T-helper 1 cell treated with Interleukin-12 subunit alpha and Interleukin-12 subunit beta and Interleukin-4 antibody, amounts not matched to agents 30 μg/mL and 1 μg/mL, for 36 hours (primary cell): Measurements from ENCODE around the gene TAF11L12.
"Not testable (repeated sequence)": the region's sequence is repeated elsewhere in the genome, so short reads cannot be mapped to it uniquely, and the experiment has no call there.

Experiments
- H3K27ac Mint-ChIP-seq: one replicate; pipeline ENCODE4 v1.8.0; 2021; ENCODE audit warnings: mild to moderate bottlenecking, mixed read lengths
- H3K27me3 Mint-ChIP-seq: one replicate; pipeline ENCODE4 v1.8.0; 2021; ENCODE audit warnings: low read depth, mixed read lengths
- H3K36me3 Mint-ChIP-seq: one replicate; pipeline ENCODE4 v1.8.0; 2021; ENCODE audit warnings: low read depth, mixed read lengths
- H3K4me1 Mint-ChIP-seq: one replicate; pipeline ENCODE4 v1.8.0; 2021; ENCODE audit warnings: low read depth, mixed read lengths
- H3K4me3 Mint-ChIP-seq: one replicate; pipeline ENCODE4 v1.8.0; 2021; ENCODE audit warnings: mild to moderate bottlenecking, moderate library complexity, mixed read lengths
- H3K9me3 Mint-ChIP-seq: one replicate; pipeline ENCODE4 v1.8.0; 2021; ENCODE audit warnings: mixed read lengths

TAF11L12 gene

GRCh38 chr5:17610092-17610491 is at the start of gene TAF11L12:
TAF11L12 (plus strand) TSS chr5:17610392.
- H3K4me3 Mint-ChIP-seq, H3K4me1 Mint-ChIP-seq, H3K27ac Mint-ChIP-seq, H3K36me3 Mint-ChIP-seq, H3K27me3 Mint-ChIP-seq: not testable (repeated sequence)
- peaks cover 35% of the 10 kb centered on the region for H3K9me3 Mint-ChIP-seq

GRCh38 chr5:17585658-17586057 is 24.5 kb upstream of the TAF11L12 start, which contains the start of gene TAF11L7:
TAF11L7 (minus strand) TSS chr5:17585758.
- H3K4me3 Mint-ChIP-seq, H3K4me1 Mint-ChIP-seq, H3K36me3 Mint-ChIP-seq, H3K27me3 Mint-ChIP-seq, H3K27ac Mint-ChIP-seq, H3K9me3 Mint-ChIP-seq: not testable (repeated sequence)

GRCh38 chr5:17590860-17591259 is 19.3 kb upstream of the TAF11L12 start, which contains the start of gene TAF11L8:
TAF11L8 (minus strand) TSS chr5:17590960.
- H3K4me1 Mint-ChIP-seq, H3K27me3 Mint-ChIP-seq, H3K4me3 Mint-ChIP-seq, H3K9me3 Mint-ChIP-seq, H3K36me3 Mint-ChIP-seq, H3K27ac Mint-ChIP-seq: not testable (repeated sequence)

DNA sequence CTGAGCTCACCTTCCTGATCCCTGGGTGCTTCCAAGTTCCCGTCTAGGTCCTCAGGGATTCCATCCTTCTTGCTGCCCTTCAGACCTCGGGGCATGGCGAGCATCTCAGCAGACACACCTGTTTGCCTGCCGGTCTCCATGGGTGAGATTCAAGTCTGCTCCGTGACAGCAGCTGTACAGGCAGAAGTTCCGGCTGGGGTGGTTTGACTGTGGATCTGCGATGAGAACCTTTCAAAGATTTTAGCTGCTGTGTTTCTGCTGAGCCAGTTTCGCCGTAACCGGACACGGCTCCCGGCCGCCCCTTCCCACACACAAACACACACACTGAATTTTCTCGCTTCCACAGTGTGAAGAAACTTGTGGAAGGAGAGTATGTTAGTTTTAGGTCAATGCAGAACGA is 15.9 kb upstream of the TAF11L12 start, which contains the start of gene TAF11L9:
Gene TAF11L9 (minus strand): TSS at position 140 of the 400 bp plus-strand sequence.
- H3K9me3 Mint-ChIP-seq, H3K4me1 Mint-ChIP-seq, H3K27me3 Mint-ChIP-seq, H3K27ac Mint-ChIP-seq, H3K4me3 Mint-ChIP-seq, H3K36me3 Mint-ChIP-seq: not testable (repeated sequence)

- H3K27me3 Mint-ChIP-seq, H3K4me1 Mint-ChIP-seq, H3K4me3 Mint-ChIP-seq, H3K36me3 Mint-ChIP-seq, H3K27ac Mint-ChIP-seq: not testable (repeated sequence)
- peaks cover 21% of the 10 kb centered on the region for H3K9me3 Mint-ChIP-seq
Observed at GRCh38 chr5:17597728-17598127, 12.5 kb upstream of the TAF11L12 start, which contains the start of gene TAF11L10. TAF11L10 (minus strand) TSS chr5:17597828.

GRCh38 chr5:17603880-17604279 is 6.3 kb upstream of the TAF11L12 start, which contains the start of gene TAF11L11:
TAF11L11 (plus strand) TSS chr5:17604183.
- H3K9me3 Mint-ChIP-seq: peaks cover 37% of the 10 kb centered on the region
- H3K36me3 Mint-ChIP-seq: not testable (repeated sequence)

GRCh38 chr5:17604951-17605350 is 5.2 kb upstream of the TAF11L12 start:
- Mint-ChIP-seq H3K27me3 (no peaks in the 10 kb centered on the region), H3K4me1 (no peaks in the 10 kb centered on the region), H3K4me3 (no peak overlapping the region), H3K27ac (no peak overlapping the region), H3K9me3 (peaks cover 31% of the 10 kb centered on the region), H3K36me3 (no peaks in the 10 kb centered on the region)

More at GRCh38 chr5:17603880-17604279, 6.3 kb upstream of the TAF11L12 start, which contains the start of gene TAF11L11:
- H3K27me3 Mint-ChIP-seq, H3K27ac Mint-ChIP-seq, H3K4me1 Mint-ChIP-seq, H3K4me3 Mint-ChIP-seq: not testable (repeated sequence)

DNA sequence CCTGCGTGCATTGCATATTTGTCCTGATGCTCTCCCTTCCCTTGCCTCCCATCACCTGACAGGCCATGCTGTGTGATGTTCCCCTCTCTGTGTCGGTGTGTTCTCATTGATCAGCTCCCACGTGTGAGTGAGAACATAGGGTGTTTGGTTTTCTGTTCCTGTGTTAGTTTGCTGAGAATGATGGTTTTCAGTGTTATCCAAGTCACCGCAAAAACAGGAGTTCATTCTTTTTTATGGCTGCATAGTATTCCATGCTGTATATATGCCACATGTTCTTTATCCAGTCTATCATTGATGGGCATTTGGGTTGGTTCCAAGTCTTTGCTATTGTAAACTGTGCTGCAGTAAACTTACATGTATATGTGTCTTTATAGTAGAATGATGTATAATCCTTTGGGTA is 2.7 kb upstream of the TAF11L12 start:
- not testable (repeated sequence) for H3K27me3 Mint-ChIP-seq, H3K36me3 Mint-ChIP-seq, H3K27ac Mint-ChIP-seq, H3K4me1 Mint-ChIP-seq, H3K4me3 Mint-ChIP-seq
- H3K9me3 Mint-ChIP-seq: peaks cover 33% of the 10 kb centered on the region

DNA sequence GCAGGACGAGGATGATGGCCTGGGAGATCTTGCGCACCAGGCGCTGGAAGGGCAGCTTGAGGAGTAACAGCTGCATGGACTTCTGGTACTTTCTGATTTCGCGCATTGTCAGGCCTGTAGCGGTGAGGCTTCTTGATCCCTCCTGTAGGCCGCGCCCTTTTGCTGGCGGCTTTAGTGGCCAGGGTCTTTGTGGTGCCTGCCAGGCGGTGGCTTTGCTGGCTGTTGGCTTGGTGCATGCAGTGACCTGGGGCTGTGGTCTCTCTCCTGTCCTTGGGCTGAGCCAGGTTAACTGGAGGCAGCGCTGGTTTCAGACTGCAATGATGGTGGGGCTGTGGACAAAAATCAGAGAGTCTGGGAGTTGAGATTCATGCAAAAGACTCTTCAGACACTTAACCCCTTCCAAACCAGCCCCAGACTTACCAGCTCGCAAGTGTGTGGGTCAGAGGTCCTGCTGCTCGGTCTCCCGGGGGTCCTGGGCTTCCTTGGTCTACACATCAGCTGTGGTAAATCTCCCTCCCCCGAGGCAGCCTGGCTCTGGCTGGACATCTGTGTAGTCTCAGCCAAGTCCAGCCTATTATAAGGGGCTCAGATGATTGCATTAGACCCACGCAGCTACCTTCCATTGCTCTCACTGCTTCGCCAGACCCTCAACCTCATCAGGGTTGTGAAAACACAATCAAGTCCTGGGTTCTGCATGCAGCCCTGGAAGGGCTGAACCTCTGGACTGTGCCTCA is 4.8 kb downstream of the TAF11L12 start:
- Mint-ChIP-seq H3K9me3 (peaks cover 37% of the 10 kb centered on the region), H3K4me3 (no peak overlapping the region), H3K27ac (no peak overlapping the region), H3K27me3 (no peaks in the 10 kb centered on the region), H3K36me3 (no peaks in the 10 kb centered on the region), H3K4me1 (no peaks in the 10 kb centered on the region)

GRCh38 chr5:17619354-17619753 is 9.2 kb downstream of the TAF11L12 start:
- Mint-ChIP-seq H3K27ac (no peak overlapping the region), H3K36me3 (no peaks in the 10 kb centered on the region), H3K4me3 (no peak overlapping the region), H3K4me1 (no peaks in the 10 kb centered on the region), H3K27me3 (no peaks in the 10 kb centered on the region), H3K9me3 (peaks cover 31% of the 10 kb centered on the region)

DNA sequence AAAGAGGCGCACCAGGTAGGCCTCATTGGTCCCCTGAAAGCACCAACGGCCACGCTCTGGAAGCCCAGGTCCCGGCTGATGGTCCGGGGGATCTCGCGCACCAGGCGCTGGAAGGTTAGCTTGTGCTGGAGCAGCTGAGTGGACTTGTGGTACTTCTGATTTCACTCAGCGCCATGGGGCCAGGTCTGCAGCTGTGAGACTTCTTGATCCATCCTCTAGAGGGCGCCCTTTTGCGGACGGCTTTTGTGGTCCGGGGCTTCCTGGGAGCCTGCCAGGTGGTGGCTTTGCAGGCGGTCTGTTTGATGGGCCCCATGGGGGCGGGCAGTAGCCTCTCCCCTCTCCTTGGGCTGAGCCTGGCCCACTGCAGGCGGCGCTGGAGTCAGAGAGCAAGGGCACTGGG is 10.4 kb downstream of the TAF11L12 start:
- no peaks in the 10 kb centered on the region for H3K36me3 Mint-ChIP-seq
- H3K4me3 Mint-ChIP-seq: no peak overlapping the region
- peaks cover 39% of the 10 kb centered on the region for H3K9me3 Mint-ChIP-seq
- H3K27ac Mint-ChIP-seq: no peak overlapping the region
- H3K27me3 Mint-ChIP-seq: no peaks in the 10 kb centered on the region
- H3K4me1 Mint-ChIP-seq: no peaks in the 10 kb centered on the region

- no peaks in the 10 kb centered on the region for H3K36me3 Mint-ChIP-seq
- H3K9me3 Mint-ChIP-seq: peaks cover 13% of the 10 kb centered on the region
- no peaks in the 10 kb centered on the region for H3K4me1 Mint-ChIP-seq
- no peak overlapping the region for H3K4me3 Mint-ChIP-seq
- no peaks in the 10 kb centered on the region for H3K27me3 Mint-ChIP-seq
- H3K27ac Mint-ChIP-seq: no peak overlapping the region
Observed at GRCh38 chr5:17625686-17626085, 15.5 kb downstream of the TAF11L12 start.

DNA sequence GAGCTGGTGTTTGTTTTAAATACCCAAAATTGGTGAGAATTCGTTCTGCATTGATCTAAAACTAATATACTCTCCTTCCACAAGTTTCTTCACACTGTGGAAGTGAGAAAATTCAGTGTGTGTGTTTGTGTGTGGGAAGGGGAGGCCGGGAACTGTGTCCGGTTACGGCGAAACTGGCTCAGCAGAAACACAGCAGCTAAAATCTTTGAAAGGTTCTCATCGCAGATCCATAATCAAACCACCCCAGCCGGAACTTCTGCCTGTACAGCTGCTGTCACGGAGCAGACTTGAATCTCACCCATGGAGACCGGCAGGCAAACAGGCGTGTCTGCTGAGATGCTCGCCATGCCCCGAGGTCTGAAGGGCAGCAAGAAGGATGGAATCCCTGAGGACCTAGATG is 21.6 kb downstream of the TAF11L12 start, which contains the start of gene TAF11L13:
Gene TAF11L13 (plus strand): TSS at position 301 of the 400 bp plus-strand sequence.
- not testable (repeated sequence) for H3K36me3 Mint-ChIP-seq, H3K27ac Mint-ChIP-seq, H3K4me3 Mint-ChIP-seq, H3K4me1 Mint-ChIP-seq, H3K27me3 Mint-ChIP-seq
- H3K9me3 Mint-ChIP-seq: peaks cover 20% of the 10 kb centered on the region

DNA sequence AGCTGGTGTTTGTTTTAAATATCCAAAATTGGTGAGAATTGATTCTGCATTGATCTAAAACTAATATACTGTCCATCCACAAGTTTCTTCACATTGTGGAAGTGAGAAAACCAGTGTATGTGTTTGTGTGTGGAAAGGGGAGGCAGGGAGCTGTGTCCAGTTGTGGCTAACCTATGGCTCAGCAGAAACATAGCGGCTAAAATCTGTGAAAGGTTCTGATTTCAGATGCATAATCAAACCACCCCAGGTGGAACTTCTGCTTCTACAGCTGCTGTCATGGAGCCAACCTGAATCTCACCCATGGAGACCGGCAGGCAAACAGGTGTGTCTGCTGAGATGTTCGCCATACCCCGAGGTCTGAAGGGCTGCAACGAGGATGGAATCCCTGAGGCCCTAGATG is 24.0 kb downstream of the TAF11L12 start, which contains the start of gene TAF11L14:
Gene TAF11L14 (plus strand): TSS at position 301 of the 400 bp plus-strand sequence.
- peaks cover 20% of the 10 kb centered on the region for H3K9me3 Mint-ChIP-seq
- H3K4me3 Mint-ChIP-seq: no peak within 1 kb of the TSS
- no peaks in the 10 kb centered on the region for H3K27me3 Mint-ChIP-seq
- no peaks in the 10 kb centered on the region for H3K36me3 Mint-ChIP-seq
- H3K4me1 Mint-ChIP-seq: no peaks in the 10 kb centered on the region
- H3K27ac Mint-ChIP-seq: no peak within 1 kb of the TSS

DNA sequence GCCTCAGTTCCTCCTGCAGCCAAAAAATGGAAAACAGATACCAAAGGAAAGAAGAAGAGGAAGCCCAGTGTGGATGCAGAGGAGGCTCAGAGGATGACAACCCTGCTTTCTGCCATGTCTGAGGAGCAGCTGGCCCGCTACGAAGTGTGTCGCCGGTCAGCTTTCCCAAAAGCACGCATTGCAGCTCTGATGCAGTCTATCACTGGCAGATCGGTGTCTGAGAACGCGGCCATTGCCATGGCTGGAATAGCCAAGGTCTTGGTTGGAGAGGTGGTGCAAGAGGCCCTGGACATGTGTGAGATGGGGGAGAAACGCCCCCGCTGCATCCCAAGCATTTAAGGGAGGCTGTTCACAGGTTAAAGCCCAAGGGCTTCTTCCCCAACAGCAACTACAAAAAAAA is 39.0 kb downstream of the TAF11L12 start:
- peaks cover 29% of the 10 kb centered on the region for H3K9me3 Mint-ChIP-seq
- H3K27ac Mint-ChIP-seq, H3K4me3 Mint-ChIP-seq, H3K27me3 Mint-ChIP-seq, H3K4me1 Mint-ChIP-seq, H3K36me3 Mint-ChIP-seq: not testable (repeated sequence)
